HCT116 (cell line): Measurements from ENCODE around the gene CBR4. TPM values are rescaled to one million over a fixed set of nuclear protein-coding genes. Genes with fewer than 3 reads are reported as not detected.

Source experiments
- ATAC-seq: fragments of 200-7000 bp; cut with Tn5 transposase; 2 replicates; pipeline ENCODE4 v1.9.1; 2020; ENCODE audit warnings: mild to moderate bottlenecking, moderate library complexity
- BruUV-seq: library from RNA; stranded (reverse); fragments of 400-500 nt; replicated peaks from 2 replicates; lab custom pipeline; 2021; lab: Mats Ljungman, UMichigan
- CTCF ChIA-PET: fragments of 300-600 bp; sonication (Branson Sonifier 250); formaldehyde crosslinking; loops from one replicate; lab custom pipeline; 2021; ENCODE audit warnings: antibody characterized with exemption; lab: Charles Lee
- POLR2A ChIA-PET: fragments of 300-600, 350-600 bp; sonication (Branson Sonifier 250); formaldehyde crosslinking; loops from one replicate; lab custom pipeline; 2021; ENCODE audit warnings: antibody characterized with exemption; lab: Charles Lee
- RAD21 ChIA-PET, 2 experiments: fragments of 300-600 bp; sonication (Branson Sonifier 250); formaldehyde crosslinking; loops; one replicate each; lab custom pipeline; 2023; ENCODE audit warnings: low total read pairs in 2 of 2; ENCODE audit not compliant: uncharacterized antibody in 2 of 2, unreplicated experiment in 2 of 2, low non-redundant PET in 1 of 2; lab: Charles Lee
- DNase-seq: peaks from one replicate; pipeline ENCODE4 v3.0.0-alpha.2; 2010; ENCODE audit warnings: low read depth, low spot score
- H2AFZ ChIP-seq: fragments of 200-600 bp; shearing (Covaris generic), sonication (generic); 2 replicates; pipeline ENCODE4 v1.6.1; 2017; ENCODE audit warnings: low read depth, mixed run types, mixed read lengths, antibody characterized with exemption, low read length; ENCODE audit not compliant: poor library complexity, severe bottlenecking
- H3K27ac ChIP-seq: 2 replicates; pipeline ENCODE4 v1.5.1; 2012; ENCODE audit warnings: low read depth, low read length
- H3K27me3 ChIP-seq: fragments of 200-600 bp; sonication (generic); 2 replicates; pipeline ENCODE4 v1.6.1; 2016; ENCODE audit warnings: mixed run types, low read length, mixed read lengths; ENCODE audit not compliant: insufficient read depth
- H3K36me3 ChIP-seq, 2 experiments: fragments of 200-500 bp in 1 of 2; fragments of 200-600 bp in 1 of 2; sonication (Bioruptor generic) in 1 of 2; sonication (generic) in 1 of 2; 2 replicates each; pipeline versions ENCODE4 v1.5.1 to v1.6.1; 2014 to 2016; ENCODE audit warnings: low read length in 2 of 2, inconsistent platforms in 1 of 2, mixed read lengths in 1 of 2, mixed run types in 1 of 2; ENCODE audit not compliant: insufficient read depth in 2 of 2, control insufficient read depth in 1 of 2
- H3K4me1 ChIP-seq, 2 experiments: fragments of 200-600 bp in 1 of 2; sonication (generic) in 1 of 2; 2 replicates each; pipeline versions ENCODE4 v1.5.1 to v1.6.1; 2012 to 2017; ENCODE audit warnings: low read length in 2 of 2, inconsistent platforms in 1 of 2, mild to moderate bottlenecking in 1 of 2, mixed read lengths in 1 of 2, mixed run types in 1 of 2, moderate library complexity in 1 of 2; ENCODE audit not compliant: insufficient read depth in 2 of 2, control insufficient read depth in 1 of 2
- H3K4me2 ChIP-seq: fragments of 200-600 bp; sonication (generic); 2 replicates; pipeline ENCODE4 v1.6.1; 2017; ENCODE audit warnings: mixed run types, low read length, mixed read lengths
- H3K4me3 ChIP-seq, 2 experiments: fragments of 200-600 bp in 1 of 2; sonication (generic) in 1 of 2; replicated peaks in 1 of 2; 2 replicates each; pipeline ENCODE4 v1.5.1; 2011 to 2016; ENCODE audit warnings: low read length in 2 of 2, control low read depth in 1 of 2, low read depth in 1 of 2, mild to moderate bottlenecking in 1 of 2, mixed read lengths in 1 of 2, mixed run types in 1 of 2
- H3K79me2 ChIP-seq: fragments of 200-600 bp; sonication (generic); 2 replicates; pipeline ENCODE4 v1.6.1; 2017; ENCODE audit warnings: mild to moderate bottlenecking, mixed run types, low read length, moderate library complexity, mixed read lengths; ENCODE audit not compliant: insufficient read depth
- H3K9ac ChIP-seq: fragments of 200-600 bp; sonication (generic); 2 replicates; pipeline ENCODE4 v1.6.1; 2016; ENCODE audit warnings: low read length, mixed read lengths
- H3K9me2 ChIP-seq: fragments of 200-600 bp; sonication (generic), shearing (Covaris generic); 2 replicates; pipeline ENCODE4 v1.6.1; 2017; ENCODE audit warnings: mixed run types, mild to moderate bottlenecking, moderate library complexity; ENCODE audit not compliant: insufficient read depth
- H3K9me3 ChIP-seq, 2 experiments: fragments of 200-500 bp in 1 of 2; fragments of 200-600 bp in 1 of 2; sonication (Bioruptor generic) in 1 of 2; sonication (generic) in 1 of 2; 2 replicates each; pipeline ENCODE4 v1.6.1; 2014 to 2017; ENCODE audit warnings: low read length in 2 of 2, mixed read lengths in 2 of 2, inconsistent platforms in 1 of 2, low read depth in 1 of 2, mild to moderate bottlenecking in 1 of 2, mixed run types in 1 of 2, moderate library complexity in 1 of 2; ENCODE audit not compliant: control insufficient read depth in 1 of 2, insufficient read depth in 1 of 2
- H4K20me1 ChIP-seq: fragments of 200-600 bp; sonication (generic), shearing (Covaris generic); 2 replicates; pipeline ENCODE4 v1.6.1; 2017; ENCODE audit warnings: mixed run types, mild to moderate bottlenecking, moderate library complexity; ENCODE audit not compliant: insufficient read depth
- ATF3 ChIP-seq: IDR thresholded peaks from 2 replicates; pipeline ENCODE4 v1.6.1; 2012
- CTCF ChIP-seq, 3 experiments: fragments of 200-600 bp in 1 of 3; sonication (generic) in 1 of 3; IDR thresholded peaks in 2 of 3; conservative IDR thresholded peaks in 1 of 3; 2 replicates each; pipeline ENCODE4 v1.5.1; 2012 to 2017; ENCODE audit warnings: low read depth in 2 of 3, low read length in 2 of 3, antibody characterized with exemption in 1 of 3, borderline replicate concordance in 1 of 3, control low read depth in 1 of 3, mild to moderate bottlenecking in 1 of 3, mixed read lengths in 1 of 3, mixed run types in 1 of 3, moderate library complexity in 1 of 3; ENCODE audit not compliant: insufficient read depth in 1 of 3
- EGR1 ChIP-seq: IDR thresholded peaks from 2 replicates; pipeline ENCODE4 v1.6.1; 2012; ENCODE audit warnings: low read depth
- ELF1 ChIP-seq: IDR thresholded peaks from 2 replicates; pipeline ENCODE4 v1.6.1; 2012; ENCODE audit warnings: low read depth, borderline replicate concordance
- EZH2phosphoT487 ChIP-seq: fragments of 200-600 bp; IDR thresholded peaks from 2 replicates; pipeline ENCODE4 v1.6.1; 2018; ENCODE audit warnings: antibody characterized with exemption, borderline replicate concordance
- FOSL1 ChIP-seq: IDR thresholded peaks from 2 replicates; pipeline ENCODE4 v1.6.1; 2012; ENCODE audit warnings: low read depth
- RAD21 ChIP-seq: IDR thresholded peaks from 2 replicates; pipeline ENCODE4 v1.6.1; 2012; ENCODE audit warnings: low read depth, mild to moderate bottlenecking
- SIN3A ChIP-seq: IDR thresholded peaks from 2 replicates; pipeline ENCODE4 v1.6.1; 2012; ENCODE audit warnings: low read depth
- SP1 ChIP-seq: IDR thresholded peaks from 2 replicates; pipeline ENCODE4 v1.6.1; 2012; ENCODE audit warnings: low read depth
- TCF7L2 ChIP-seq: IDR thresholded peaks from 2 replicates; pipeline ENCODE4 v1.7.0; 2011; ENCODE audit warnings: borderline replicate concordance, inconsistent platforms; ENCODE audit not compliant: insufficient read depth, insufficient read length; ENCODE audit errors: extremely low read depth
- intact Hi-C: fragments of 100-400 bp; cut with micrococcal nuclease; formaldehyde crosslinking; loops from 2 replicates; pipeline ENCODE4 v1.10.0; 2022
- total RNA-seq: library from RNA; stranded (reverse); gene quantifications from one replicate; pipeline ENCODE4 v1.2.1, GENCODE V29; 2021; ENCODE audit not compliant: unreplicated experiment

CBR4 gene
- total RNA-seq, 1 experiment from 2014 or later: 32.3 TPM

GRCh38 chr4:169040559-169041261 lies 30.7 kb upstream of the CBR4 start:
- no peak overlapping the region for H3K4me3 ChIP-seq
- no peak overlapping the region for H3K4me2 ChIP-seq
- no peaks in the 10 kb centered on the region for H3K9me2 ChIP-seq
- no peak overlapping the region for H3K27ac ChIP-seq
- no peaks in the 10 kb centered on the region for H3K36me3 ChIP-seq
- H3K27me3 ChIP-seq: no peaks in the 10 kb centered on the region
- ChIA-PET POLR2A (interaction anchor here (0.6 kb wide), 1 partner anchor 33 kb away, joined by 3 read pairs; no protein-coding TSS in a partner anchor), CTCF (interaction anchor here (0.7 kb wide), 1 partner anchor 274 kb away, joined by 3 read pairs; no protein-coding TSS in a partner anchor), RAD21 (no interaction called here)
- no peak for TF ChIP-seq CTCF (IDR thresholded peaks at IDR 0.05 in 2 of 3, conservative IDR thresholded peaks at IDR 0.05 in 1 of 3; ENCODE audit: borderline replicate concordance in 1 of 3, insufficient read depth in 1 of 3, low read depth in 2 of 3, low read length in 2 of 3)
- TF ChIP-seq FOSL1: no peak
- H2AFZ ChIP-seq: no peak overlapping the region
- peaks cover 0 to 7% of the 10 kb centered on the region in 2 experiments; a peak in 1 of 4 replicates for H3K4me1 ChIP-seq
- DNase-seq: no peak
- intact Hi-C loops: no loop called here
- no peaks in the 10 kb centered on the region for H4K20me1 ChIP-seq
- H3K9ac ChIP-seq: no peak overlapping the region
- ATAC-seq: no peak
- no TSS peak for BruUV-seq
- no peaks in the 10 kb centered on the region for H3K9me3 ChIP-seq
- no peaks in the 10 kb centered on the region for H3K79me2 ChIP-seq

GRCh38 chr4:169039251-169039954 lies 29.3 kb upstream of the CBR4 start:
- no peak overlapping the region for H2AFZ ChIP-seq
- no peaks in the 10 kb centered on the region for H4K20me1 ChIP-seq
- DNase-seq (no peak), ATAC-seq (no peak)
- no peaks in the 10 kb centered on the region for H3K36me3 ChIP-seq
- no peak overlapping the region for H3K4me2 ChIP-seq
- H3K4me3 ChIP-seq: no peak overlapping the region
- ChIA-PET POLR2A (no interaction called here), CTCF (no interaction called here), RAD21 (no interaction called here)
- H3K9me2 ChIP-seq: no peaks in the 10 kb centered on the region
- H3K4me1 ChIP-seq: peaks cover 0 to 7% of the 10 kb centered on the region in 2 experiments; a peak in 1 of 4 replicates
- H3K27ac ChIP-seq: no peak overlapping the region
- no peaks in the 10 kb centered on the region for H3K79me2 ChIP-seq
- intact Hi-C loops: no loop called here
- no peaks in the 10 kb centered on the region for H3K27me3 ChIP-seq
- no TSS peak for BruUV-seq
- H3K9ac ChIP-seq: no peak overlapping the region
- H3K9me3 ChIP-seq: no peaks in the 10 kb centered on the region
- TF ChIP-seq ELF1 (no peak), SIN3A (no peak), FOSL1 (no peak), EGR1 (no peak), ATF3 (no peak), CTCF (IDR thresholded peaks at IDR 0.05 in 2 of 3, conservative IDR thresholded peaks at IDR 0.05 in 1 of 3; ENCODE audit: borderline replicate concordance in 1 of 3, insufficient read depth in 1 of 3, low read depth in 2 of 3, low read length in 2 of 3) (no peak), EZH2phosphoT487 (no peak), SP1 (no peak), RAD21 (no peak), TCF7L2 (no peak)
